Measurements from ENCODE around the gene KLHL35.

DNA sequence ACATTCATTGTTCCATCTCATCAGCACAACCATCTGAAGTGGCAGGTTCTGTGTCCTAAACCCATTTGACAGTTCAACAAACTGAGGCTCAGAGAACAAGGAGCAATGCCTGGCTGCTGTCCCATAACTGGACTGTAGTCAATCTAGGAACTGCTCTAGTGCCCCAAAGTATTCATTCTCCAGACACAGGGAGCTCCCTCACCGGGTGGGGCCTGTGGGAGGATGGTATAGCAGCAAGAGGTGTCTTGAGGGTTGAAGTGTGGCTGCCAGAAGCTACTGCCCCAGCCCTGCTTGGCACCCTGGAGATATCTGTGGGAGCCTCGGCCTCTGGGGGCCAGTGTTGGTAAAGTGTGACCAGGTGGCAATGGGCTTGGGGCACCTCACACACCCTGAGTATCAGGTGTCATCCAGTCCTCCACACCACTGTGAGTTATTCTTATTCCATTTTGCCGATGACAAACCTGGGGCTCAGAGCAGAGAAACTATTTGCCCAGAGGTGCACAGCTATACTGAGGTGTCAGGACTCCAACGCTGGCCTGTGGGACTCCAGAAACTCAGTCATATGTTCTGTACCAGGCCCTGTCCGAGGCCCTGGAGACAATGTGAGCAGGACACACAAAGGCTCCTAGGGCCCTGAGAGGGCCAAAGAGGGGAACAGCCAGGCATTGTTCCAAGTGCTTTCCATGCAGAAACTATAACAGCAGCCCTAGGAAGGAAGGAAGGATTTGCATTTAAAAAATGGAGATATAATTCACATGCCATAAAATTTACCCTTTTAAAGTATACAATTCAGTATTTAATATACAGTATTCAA is 46.0 kb upstream of the KLHL35 start:
- TF ChIP-seq, protein P1, sequence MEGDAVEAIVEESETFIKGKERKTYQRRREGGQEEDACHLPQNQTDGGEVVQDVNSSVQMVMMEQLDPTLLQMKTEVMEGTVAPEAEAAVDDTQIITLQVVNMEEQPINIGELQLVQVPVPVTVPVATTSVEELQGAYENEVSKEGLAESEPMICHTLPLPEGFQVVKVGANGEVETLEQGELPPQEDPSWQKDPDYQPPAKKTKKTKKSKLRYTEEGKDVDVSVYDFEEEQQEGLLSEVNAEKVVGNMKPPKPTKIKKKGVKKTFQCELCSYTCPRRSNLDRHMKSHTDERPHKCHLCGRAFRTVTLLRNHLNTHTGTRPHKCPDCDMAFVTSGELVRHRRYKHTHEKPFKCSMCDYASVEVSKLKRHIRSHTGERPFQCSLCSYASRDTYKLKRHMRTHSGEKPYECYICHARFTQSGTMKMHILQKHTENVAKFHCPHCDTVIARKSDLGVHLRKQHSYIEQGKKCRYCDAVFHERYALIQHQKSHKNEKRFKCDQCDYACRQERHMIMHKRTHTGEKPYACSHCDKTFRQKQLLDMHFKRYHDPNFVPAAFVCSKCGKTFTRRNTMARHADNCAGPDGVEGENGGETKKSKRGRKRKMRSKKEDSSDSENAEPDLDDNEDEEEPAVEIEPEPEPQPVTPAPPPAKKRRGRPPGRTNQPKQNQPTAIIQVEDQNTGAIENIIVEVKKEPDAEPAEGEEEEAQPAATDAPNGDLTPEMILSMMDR (IDR thresholded peaks at IDR 0.05) = no peak
- TF ChIP-seq POLR2A (IDR thresholded peaks at IDR 0.05) (no peak), EP300 (IDR thresholded peaks at IDR 0.05) (no peak)
